Activated gamma-delta T cell treated with Interleukin-2 at 50 U/mL for 16 hours (primary cell): ENCODE data around the gene SIMC1.

ENCODE experiments used
- DNase-seq: peaks from one replicate; pipeline ENCODE4 v3.0.0-alpha.2; 2020

SIMC1 gene

GRCh38 chr5:176365351-176366231 lies 127.4 kb downstream of the SIMC1 start, which contains the start of gene ARL10:
Gene ARL10, plus strand, starts transcription at chr5:176365487. Its CDS starts 77 bp downstream, at chr5:176365564.
- peak; percentile 17 for DNase-seq

GRCh38 chr5:176366232-176366894 lies 128.1 kb downstream of the SIMC1 start:
- DNase-seq = no peak

GRCh38 chr5:176368726-176369125 lies 130.5 kb downstream of the SIMC1 start:
- no peak for DNase-seq

GRCh38 chr5:176369934-176370711 lies 131.9 kb downstream of the SIMC1 start:
- DNase-seq = no peak

GRCh38 chr5:176371621-176372539 lies 133.7 kb downstream of the SIMC1 start:
- DNase-seq = no peak

- DNase-seq = no peak
Measured at GRCh38 chr5:176373100-176373818, 135.0 kb downstream of the SIMC1 start.

GRCh38 chr5:176379881-176380280 lies 141.7 kb downstream of the SIMC1 start:
- DNase-seq = no peak

GRCh38 chr5:176381423-176381822 lies 143.2 kb downstream of the SIMC1 start:
- no peak for DNase-seq

GRCh38 chr5:176381979-176382378 lies 143.8 kb downstream of the SIMC1 start:
- no peak for DNase-seq

- no peak for DNase-seq
Measured at GRCh38 chr5:176382721-176383120, 144.5 kb downstream of the SIMC1 start.

- DNase-seq = no peak
Measured at GRCh38 chr5:176383248-176383905, 145.2 kb downstream of the SIMC1 start.

GRCh38 chr5:176383961-176384360 lies 145.7 kb downstream of the SIMC1 start:
- DNase-seq = no peak

- no peak for DNase-seq
Measured at GRCh38 chr5:176384366-176384930, 146.2 kb downstream of the SIMC1 start.

- DNase-seq = no peak
Measured at GRCh38 chr5:176384991-176385390, 146.8 kb downstream of the SIMC1 start.

GRCh38 chr5:176386491-176386890 lies 148.3 kb downstream of the SIMC1 start:
- no peak for DNase-seq

- no peak for DNase-seq
Measured at GRCh38 chr5:176387384-176387925, 149.2 kb downstream of the SIMC1 start.

- DNase-seq = no peak
Measured at GRCh38 chr5:176388003-176388443, 149.8 kb downstream of the SIMC1 start.

- peak; percentile 100 for DNase-seq
Measured at GRCh38 chr5:176388444-176389134, 150.4 kb downstream of the SIMC1 start, which contains the start of the genes HIGD2A and NOP16. Gene HIGD2A, plus strand, starts transcription at chr5:176388751. Its CDS starts 69 bp downstream, at chr5:176388820. Gene NOP16, minus strand, starts transcription at chr5:176388598. Its CDS starts 59 bp downstream, at chr5:176388539.
